A549 (cell line): ENCODE measurements around the gene MYCN.

Experiments used
- CEBPB ChIP-seq, 2 experiments: fragments of >200 bp in 1 of 2; sonication (Bioruptor Twin) in 1 of 2; formaldehyde crosslinking in 1 of 2; IDR thresholded peaks; 2 replicates each; pipeline ENCODE4 v1.6.1; 2012 to 2016
- EP300 ChIP-seq, 2 experiments: fragments of >200 bp; sonication (Bioruptor Twin); formaldehyde crosslinking; IDR thresholded peaks; 2 replicates in 1 of 2; 3 replicates in 1 of 2; pipeline ENCODE4 v1.6.1; 2016 to 2017
- FOXS1 ChIP-seq: fragments of 250-450 bp; sonication (Bioruptor Pico); IDR thresholded peaks from 2 replicates; pipeline ENCODE4 v1.5.0; 2020; ENCODE audit warnings: mild to moderate bottlenecking, moderate library complexity
- HMGXB4 ChIP-seq: fragments of 250-450 bp; sonication (Bioruptor Pico); IDR thresholded peaks from 2 replicates; pipeline ENCODE4 v1.5.0; 2021; ENCODE audit warnings: mild to moderate bottlenecking, moderate library complexity, borderline replicate concordance
- POLR2A ChIP-seq: IDR thresholded peaks from 2 replicates; pipeline ENCODE4 v1.6.1; 2012; ENCODE audit warnings: mild to moderate bottlenecking, low read length
- RAD21 ChIP-seq, 2 experiments: fragments of >200 bp in 1 of 2; sonication (Bioruptor Twin) in 1 of 2; formaldehyde crosslinking in 1 of 2; IDR thresholded peaks in 1 of 2; conservative IDR thresholded peaks in 1 of 2; 2 replicates in 1 of 2; 3 replicates in 1 of 2; pipeline ENCODE4 v1.6.1; 2012 to 2018; ENCODE audit warnings: inconsistent platforms in 1 of 2
- TP53 ChIP-seq: fragments of 250-450 bp; sonication (Bioruptor Pico); IDR thresholded peaks from 2 replicates; pipeline ENCODE4 v1.5.0; 2021; ENCODE audit warnings: mild to moderate bottlenecking, moderate library complexity
- ZFP36 ChIP-seq: fragments of 450-650 bp; IDR thresholded peaks from 2 replicates; pipeline ENCODE4 v1.6.1; 2014; ENCODE audit warnings: borderline replicate concordance; ENCODE audit not compliant: partially characterized antibody
- TF ChIP-seq, protein P1 (sequence below): fragments of >200 bp; sonication (Bioruptor Twin); formaldehyde crosslinking; IDR thresholded peaks from 3 replicates; pipeline ENCODE4 v1.5.1; 2016

DNA sequence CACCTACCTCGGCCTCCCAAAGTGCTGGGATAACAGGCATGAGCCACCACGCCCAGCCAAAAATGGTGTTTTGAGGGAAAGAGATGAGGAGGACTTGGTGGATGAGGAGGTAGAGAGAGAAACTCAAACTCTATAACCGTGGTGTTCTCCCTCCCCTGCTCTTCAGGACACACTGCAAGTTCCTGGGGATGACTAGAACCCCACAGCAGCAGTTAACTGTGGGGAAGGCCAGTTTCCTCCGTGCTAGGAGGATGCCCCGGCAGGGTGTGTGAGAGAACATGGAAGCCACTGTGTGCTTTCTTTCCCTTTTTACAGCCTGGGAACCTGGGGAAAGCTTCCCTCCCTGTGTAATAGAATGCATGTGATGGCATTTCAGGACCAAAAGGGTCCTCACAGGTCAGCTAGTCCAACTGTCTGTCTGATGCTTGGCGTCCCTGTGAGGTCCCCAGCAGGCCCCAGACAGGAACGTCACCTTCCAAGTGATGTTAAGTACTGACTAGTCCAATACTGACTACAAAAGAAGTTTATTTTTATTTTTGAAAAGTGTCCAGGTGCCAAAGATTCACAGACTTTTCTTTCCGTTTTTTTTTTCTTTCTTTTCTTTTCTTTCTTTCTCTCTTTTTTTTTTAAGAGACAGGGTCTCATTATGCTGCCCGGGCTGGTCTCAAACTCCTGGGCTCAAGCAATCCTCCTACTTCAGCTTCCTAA is 38.9 kb downstream of the MYCN start:
- TF ChIP-seq POLR2A = no peak
- TF ChIP-seq, protein P1, sequence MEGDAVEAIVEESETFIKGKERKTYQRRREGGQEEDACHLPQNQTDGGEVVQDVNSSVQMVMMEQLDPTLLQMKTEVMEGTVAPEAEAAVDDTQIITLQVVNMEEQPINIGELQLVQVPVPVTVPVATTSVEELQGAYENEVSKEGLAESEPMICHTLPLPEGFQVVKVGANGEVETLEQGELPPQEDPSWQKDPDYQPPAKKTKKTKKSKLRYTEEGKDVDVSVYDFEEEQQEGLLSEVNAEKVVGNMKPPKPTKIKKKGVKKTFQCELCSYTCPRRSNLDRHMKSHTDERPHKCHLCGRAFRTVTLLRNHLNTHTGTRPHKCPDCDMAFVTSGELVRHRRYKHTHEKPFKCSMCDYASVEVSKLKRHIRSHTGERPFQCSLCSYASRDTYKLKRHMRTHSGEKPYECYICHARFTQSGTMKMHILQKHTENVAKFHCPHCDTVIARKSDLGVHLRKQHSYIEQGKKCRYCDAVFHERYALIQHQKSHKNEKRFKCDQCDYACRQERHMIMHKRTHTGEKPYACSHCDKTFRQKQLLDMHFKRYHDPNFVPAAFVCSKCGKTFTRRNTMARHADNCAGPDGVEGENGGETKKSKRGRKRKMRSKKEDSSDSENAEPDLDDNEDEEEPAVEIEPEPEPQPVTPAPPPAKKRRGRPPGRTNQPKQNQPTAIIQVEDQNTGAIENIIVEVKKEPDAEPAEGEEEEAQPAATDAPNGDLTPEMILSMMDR = no peak
- no peak for TF ChIP-seq HMGXB4
- TF ChIP-seq EP300 (IDR thresholded peaks at IDR 0.05) = no peak
- TF ChIP-seq FOXS1 (CRISPR knock-in tag) = no peak
- TF ChIP-seq TP53 (CRISPR knock-in tag) = no peak
- TF ChIP-seq ZFP36 = no peak
- TF ChIP-seq RAD21 (conservative IDR thresholded peaks at IDR 0.05 in 1 of 2, IDR thresholded peaks at IDR 0.05 in 1 of 2) = no peak
- no peak for TF ChIP-seq CEBPB (IDR thresholded peaks at IDR 0.05)
